ENCODE data around the gene CHRD. TPM values are rescaled to one million over a fixed set of nuclear protein-coding genes. Genes with fewer than 3 reads are reported as not detected.

The CHRD gene
- total and polyA plus RNA-seq, 9 of the 15 experiments (the other 6 are each of a cell fraction or from before 2014, with no cell fraction given) = 0.11 to 1.3 (median 0.59) TPM; not detected in 3

GRCh38 chr3:184355261-184356040 is 24.4 kb upstream of the CHRD start (continued):
- TF ChIP-seq CEBPZ (IDR thresholded peaks at IDR 0.05; ENCODE audit: borderline replicate concordance, low read depth, low read length) = no peak

GRCh38 chr3:184357248-184358123 is 22.4 kb upstream of the CHRD start:
- Histone ChIP-seq H3K9ac (ENCODE audit: insufficient read depth in 1 of 2, low read depth in 2 of 2, low read length in 2 of 2) (peak overlapping the region in 1 of 2 experiments; percentile 85; a peak in 2 of 4 replicates), H3K9me1 (ENCODE audit: control insufficient read depth, insufficient read depth, low read length) (peaks cover 5% of the 10 kb centered on the region), H3K27me3 (ENCODE audit: control insufficient read depth in 2 of 2, insufficient read depth in 2 of 2, low read length in 2 of 2) (no peaks in the 10 kb centered on the region), H3K36me3 (ENCODE audit: control insufficient read depth, insufficient read depth, low read length) (peaks cover 62% of the 10 kb centered on the region; the same call in 2 of the 3 replicates), H3K4me3 (no peak overlapping the region), H3K27ac (ENCODE audit: extremely low read depth, low read depth, low read length) (no peak overlapping the region), H3K4me1 (replicated peaks in 1 of 2; ENCODE audit: control insufficient read depth in 2 of 2, insufficient read depth in 2 of 2, low read length in 2 of 2) (peaks cover 21 to 77% of the 10 kb centered on the region in 2 experiments), H4K20me1 (replicated peaks; ENCODE audit: control insufficient read depth, insufficient read depth, low read length) (no peaks in the 10 kb centered on the region), H3K9me3 (replicated peaks; ENCODE audit: control insufficient read depth, insufficient read depth, low read depth, low read length) (no peaks in the 10 kb centered on the region), H3K4me2 (ENCODE audit: insufficient read depth, low read length) (no peak overlapping the region), H2AFZ (ENCODE audit: low read depth, low read length) (no peak overlapping the region), H3K79me2 (ENCODE audit: control insufficient read depth, insufficient read depth, low read length) (peaks cover 30% of the 10 kb centered on the region)
- FAIRE-seq = no peak
- ChIA-PET CTCF (ENCODE audit: low intra/inter-chr PET ratio) (no interaction called here), POLR2A (interaction anchor here (0.7 to 1.7 kb wide), 2 partner anchors 9 to 14 kb away, joined by 3 to 9 read pairs; no protein-coding TSS in a partner anchor)
- in situ Hi-C loops (cut with MboI) = no loop called here
- 63% methylated on average over 19 of the region's 24 CpGs for whole genome bisulfite sequencing (ENCODE audit: insufficient coverage, low coverage, missing lambda C conversion rate)
- TF ChIP-seq POLR2G (IDR thresholded peaks at IDR 0.05; ENCODE audit: low read depth, low read length) (0 out of 2 replicates have a peak, but pooled peaks have one; percentile 17), ZBTB33 (CRISPR knock-in tag; IDR thresholded peaks at IDR 0.05) (peak; percentile 62), LARP7 (IDR thresholded peaks at IDR 0.05) (no peak), RBFOX2 (IDR thresholded peaks at IDR 0.05; ENCODE audit: low read depth, low read length) (0 out of 2 replicates have a peak, but pooled peaks have one; percentile 18), UBTF (IDR thresholded peaks at IDR 0.05; ENCODE audit: borderline replicate concordance in 1 of 2, low read depth in 2 of 2, low read length in 2 of 2) (0 out of 4 replicates have a peak, but pooled peaks of 1 of the 2 experiments have one; percentile 30), SRSF1 (IDR thresholded peaks at IDR 0.05; ENCODE audit: low read depth, low read length) (no peak), CBFA2T3 (IDR thresholded peaks at IDR 0.05) (0 out of 2 replicates have a peak, but pooled peaks have one; percentile 9)
- peak in 2 of 4 experiments; percentile 29 to 56 for DNase-seq (ENCODE audit: extremely low read depth in 1 of 4, low spot score in 3 of 4)
- no peak for ATAC-seq
- BruUV-seq (replicated peaks) = no TSS peak
- intact Hi-C loops (cut with micrococcal nuclease) = no loop called here

Measured in K562 (cell line).